Parathyroid adenoma (tissue), 2 donors: ENCODE data around the gene CLIC4.
"Not testable (repeated sequence)": the region's sequence is repeated elsewhere in the genome, so short reads cannot be mapped to it uniquely, and the experiment has no call there.

Experiments
- H2AFZ ChIP-seq: fragments of 300-600 bp; sonication (generic); one replicate; pipeline ENCODE4 v1.7.0; 2017; ENCODE audit warnings: antibody characterized with exemption, mild to moderate bottlenecking
- H3K27ac ChIP-seq: fragments of 300-600 bp; sonication (generic); one replicate; pipeline ENCODE4 v1.7.0; 2017
- H3K27me3 ChIP-seq: fragments of 300-600 bp; sonication (generic); one replicate; pipeline ENCODE4 v1.7.0; 2017; ENCODE audit warnings: low read length; ENCODE audit not compliant: control insufficient read depth, insufficient read depth
- H3K36me3 ChIP-seq: fragments of 300-600 bp; sonication (generic); one replicate; pipeline ENCODE4 v1.7.0; 2017; ENCODE audit warnings: low read length; ENCODE audit not compliant: control insufficient read depth, insufficient read depth
- H3K4me1 ChIP-seq: fragments of 300-600 bp; sonication (generic); one replicate; pipeline ENCODE4 v1.7.0; 2017; ENCODE audit warnings: control low read depth
- H3K4me2 ChIP-seq: fragments of 300-600 bp; sonication (generic); one replicate; pipeline ENCODE4 v1.7.0; 2017; ENCODE audit warnings: low read length
- H3K4me3 ChIP-seq: fragments of 300-600 bp; sonication (generic); one replicate; pipeline ENCODE4 v1.7.0; 2017; ENCODE audit warnings: low read depth, low read length
- H3K79me2 ChIP-seq: fragments of 300-600 bp; sonication (generic); one replicate; pipeline ENCODE4 v1.7.0; 2017; ENCODE audit warnings: control low read depth
- H3K9ac ChIP-seq: fragments of 300-600 bp; sonication (generic); one replicate; pipeline ENCODE4 v1.7.0; 2017; ENCODE audit warnings: mild to moderate bottlenecking
- H3K9me3 ChIP-seq: fragments of 300-600 bp; sonication (generic); one replicate; pipeline ENCODE4 v1.7.0; 2017; ENCODE audit warnings: low read length; ENCODE audit not compliant: control insufficient read depth
- TF ChIP-seq, protein P1 (sequence below): fragments of 300-600 bp; sonication (generic); IDR thresholded peaks from one replicate; pipeline ENCODE4 v1.7.0; 2017; ENCODE audit warnings: antibody characterized with exemption, mild to moderate bottlenecking
- donor health status: primary hyperparathyroidism.

Gene CLIC4

GRCh38 chr1:24773618-24774017 lies 28.4 kb downstream of the CLIC4 start:
- Histone ChIP-seq H3K4me3 (no peak overlapping the region), H3K9me3 (no peaks in the 10 kb centered on the region), H3K79me2 (no peaks in the 10 kb centered on the region), H3K9ac (no peak overlapping the region), H3K27me3 (no peaks in the 10 kb centered on the region), H3K27ac (no peak overlapping the region), H3K4me1 (no peaks in the 10 kb centered on the region), H2AFZ (no peak overlapping the region), H3K36me3 (no peaks in the 10 kb centered on the region), H3K4me2 (no peak overlapping the region)
- TF ChIP-seq, protein P1, sequence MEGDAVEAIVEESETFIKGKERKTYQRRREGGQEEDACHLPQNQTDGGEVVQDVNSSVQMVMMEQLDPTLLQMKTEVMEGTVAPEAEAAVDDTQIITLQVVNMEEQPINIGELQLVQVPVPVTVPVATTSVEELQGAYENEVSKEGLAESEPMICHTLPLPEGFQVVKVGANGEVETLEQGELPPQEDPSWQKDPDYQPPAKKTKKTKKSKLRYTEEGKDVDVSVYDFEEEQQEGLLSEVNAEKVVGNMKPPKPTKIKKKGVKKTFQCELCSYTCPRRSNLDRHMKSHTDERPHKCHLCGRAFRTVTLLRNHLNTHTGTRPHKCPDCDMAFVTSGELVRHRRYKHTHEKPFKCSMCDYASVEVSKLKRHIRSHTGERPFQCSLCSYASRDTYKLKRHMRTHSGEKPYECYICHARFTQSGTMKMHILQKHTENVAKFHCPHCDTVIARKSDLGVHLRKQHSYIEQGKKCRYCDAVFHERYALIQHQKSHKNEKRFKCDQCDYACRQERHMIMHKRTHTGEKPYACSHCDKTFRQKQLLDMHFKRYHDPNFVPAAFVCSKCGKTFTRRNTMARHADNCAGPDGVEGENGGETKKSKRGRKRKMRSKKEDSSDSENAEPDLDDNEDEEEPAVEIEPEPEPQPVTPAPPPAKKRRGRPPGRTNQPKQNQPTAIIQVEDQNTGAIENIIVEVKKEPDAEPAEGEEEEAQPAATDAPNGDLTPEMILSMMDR, result no peak

DNA sequence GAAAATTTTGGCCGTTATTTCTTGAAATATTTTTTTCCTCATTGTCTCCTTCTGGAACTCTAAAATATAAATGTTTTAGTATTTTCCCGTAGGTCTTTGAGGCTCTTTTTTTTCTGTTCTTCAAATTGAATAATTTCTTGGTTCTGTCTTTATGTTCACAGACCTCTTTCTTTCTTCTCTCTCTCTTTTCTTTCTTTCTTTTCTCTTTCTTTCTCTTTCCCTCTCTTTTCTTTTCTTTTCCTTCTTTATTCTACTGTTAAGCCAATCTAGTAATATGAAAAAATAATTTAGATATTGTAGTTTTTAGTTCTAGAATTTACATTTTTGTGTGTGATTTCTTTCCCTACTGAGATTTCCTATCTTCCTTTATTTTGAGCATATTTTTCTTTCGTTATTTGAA lies 30.1 kb downstream of the CLIC4 start:
- Histone ChIP-seq H3K9ac (no peak overlapping the region), H3K27me3 (no peaks in the 10 kb centered on the region), H3K36me3 (no peaks in the 10 kb centered on the region), H3K79me2 (no peaks in the 10 kb centered on the region), H2AFZ (no peak overlapping the region), H3K4me1 (no peaks in the 10 kb centered on the region), H3K4me3 (no peak overlapping the region), H3K9me3 (no peaks in the 10 kb centered on the region), H3K27ac (no peak overlapping the region), H3K4me2 (no peak overlapping the region)
- TF ChIP-seq, protein P1, result no peak

DNA sequence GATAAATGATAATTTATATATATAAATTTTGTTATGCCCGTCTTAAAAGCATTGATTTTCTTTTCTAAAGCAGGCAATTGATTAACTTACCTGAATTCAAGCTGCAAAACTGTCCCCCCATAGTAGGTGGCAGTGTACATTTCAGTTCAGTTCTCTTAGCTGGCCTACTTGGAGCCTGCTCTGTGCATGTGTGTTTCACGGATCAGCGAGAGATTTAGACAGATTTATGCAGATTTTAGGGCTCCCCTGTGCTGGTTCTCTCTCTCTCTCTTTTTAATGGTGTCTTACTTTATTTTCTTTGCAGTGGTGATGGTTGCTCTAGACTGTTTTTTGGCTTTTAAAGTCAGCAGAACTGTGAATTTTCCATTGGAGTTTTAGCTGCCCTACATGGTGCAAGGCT lies 30.7 kb downstream of the CLIC4 start:
- TF ChIP-seq, protein P1, result no peak
- H3K27me3 ChIP-seq, result no peaks in the 10 kb centered on the region
- no peak overlapping the region for H2AFZ ChIP-seq
- H3K27ac ChIP-seq, result no peak overlapping the region
- no peaks in the 10 kb centered on the region for H3K36me3 ChIP-seq
- H3K9ac ChIP-seq, result no peak overlapping the region
- H3K4me3 ChIP-seq, result no peak overlapping the region
- no peaks in the 10 kb centered on the region for H3K79me2 ChIP-seq
- H3K4me2 ChIP-seq, result no peak overlapping the region
- no peaks in the 10 kb centered on the region for H3K9me3 ChIP-seq
- H3K4me1 ChIP-seq, result no peaks in the 10 kb centered on the region

- H3K36me3 ChIP-seq, result no peaks in the 10 kb centered on the region
- H3K4me3 ChIP-seq, result no peak overlapping the region
- H3K9ac ChIP-seq, result no peak overlapping the region
- no peaks in the 10 kb centered on the region for H3K4me1 ChIP-seq
- no peak overlapping the region for H3K4me2 ChIP-seq
- no peaks in the 10 kb centered on the region for H3K9me3 ChIP-seq
- TF ChIP-seq, protein P1, result no peak
- H3K27ac ChIP-seq, result no peak overlapping the region
- H3K27me3 ChIP-seq, result no peaks in the 10 kb centered on the region
- no peaks in the 10 kb centered on the region for H3K79me2 ChIP-seq
- no peak overlapping the region for H2AFZ ChIP-seq
Measured at GRCh38 chr1:24776821-24777220, 31.6 kb downstream of the CLIC4 start.

DNA sequence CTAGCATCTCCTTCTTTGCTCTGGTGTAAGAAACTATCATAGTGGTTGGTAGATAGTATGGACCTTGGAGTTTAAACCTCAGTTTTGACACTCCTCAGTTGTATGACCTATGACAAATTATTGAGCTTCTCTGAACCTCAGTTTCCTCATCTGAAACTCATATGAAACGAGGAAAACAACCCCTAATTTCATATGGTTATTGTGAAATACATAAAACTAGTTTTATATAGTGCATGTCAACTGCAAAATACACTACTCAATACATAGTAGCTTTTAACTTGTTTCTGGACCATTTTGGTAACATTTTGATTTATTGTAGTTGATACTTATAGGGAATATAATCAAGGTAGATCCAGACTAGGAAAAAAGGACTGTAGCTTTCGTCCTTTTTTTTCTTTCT lies 32.9 kb downstream of the CLIC4 start:
- no peaks in the 10 kb centered on the region for H3K79me2 ChIP-seq
- no peak overlapping the region for H3K27ac ChIP-seq
- H3K9me3 ChIP-seq, result no peaks in the 10 kb centered on the region
- no peak overlapping the region for H3K4me3 ChIP-seq
- H3K4me2 ChIP-seq, result no peak overlapping the region
- H3K9ac ChIP-seq, result no peak overlapping the region
- H3K4me1 ChIP-seq, result no peaks in the 10 kb centered on the region
- TF ChIP-seq, protein P1, result no peak
- H3K36me3 ChIP-seq, result no peaks in the 10 kb centered on the region
- H2AFZ ChIP-seq, result no peak overlapping the region
- no peaks in the 10 kb centered on the region for H3K27me3 ChIP-seq

DNA sequence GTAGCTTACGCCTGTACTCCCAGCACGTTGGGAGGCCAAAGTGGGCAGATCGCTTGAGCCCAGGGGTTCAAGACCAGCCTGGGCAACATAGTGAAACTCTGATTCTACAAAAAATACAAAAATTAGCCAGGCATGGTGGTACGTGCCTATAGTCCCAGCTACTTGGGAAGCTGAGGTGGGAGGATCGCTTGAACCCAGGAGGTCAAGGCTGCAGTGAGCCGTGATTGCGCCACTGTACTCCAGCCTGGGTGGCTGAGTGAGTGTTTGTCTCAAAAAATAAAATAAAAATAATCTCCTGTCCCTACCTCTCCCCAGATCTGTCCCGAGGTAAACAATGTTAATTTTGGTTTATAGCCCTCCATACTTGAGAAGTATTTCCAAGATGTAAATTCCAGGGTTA lies 34.0 kb downstream of the CLIC4 start:
- H3K27ac ChIP-seq, H3K36me3 ChIP-seq, H3K4me2 ChIP-seq, H3K4me3 ChIP-seq, H3K9me3 ChIP-seq, H2AFZ ChIP-seq, H3K79me2 ChIP-seq, H3K27me3 ChIP-seq, H3K4me1 ChIP-seq, H3K9ac ChIP-seq: not testable (repeated sequence)
